Nucleus accumbens (tissue), 56 donors: ENCODE measurements around the gene ATP2B3.
"Not testable (repeated sequence)": the region's sequence is repeated elsewhere in the genome, so short reads cannot be mapped to it uniquely, and the experiment has no call there.

Experiments
- DNase-seq, 56 donors: peaks; one replicate each; lab custom pipeline; 2025; lab: John Stamatoyannopoulos, UW

Gene ATP2B3

DNA sequence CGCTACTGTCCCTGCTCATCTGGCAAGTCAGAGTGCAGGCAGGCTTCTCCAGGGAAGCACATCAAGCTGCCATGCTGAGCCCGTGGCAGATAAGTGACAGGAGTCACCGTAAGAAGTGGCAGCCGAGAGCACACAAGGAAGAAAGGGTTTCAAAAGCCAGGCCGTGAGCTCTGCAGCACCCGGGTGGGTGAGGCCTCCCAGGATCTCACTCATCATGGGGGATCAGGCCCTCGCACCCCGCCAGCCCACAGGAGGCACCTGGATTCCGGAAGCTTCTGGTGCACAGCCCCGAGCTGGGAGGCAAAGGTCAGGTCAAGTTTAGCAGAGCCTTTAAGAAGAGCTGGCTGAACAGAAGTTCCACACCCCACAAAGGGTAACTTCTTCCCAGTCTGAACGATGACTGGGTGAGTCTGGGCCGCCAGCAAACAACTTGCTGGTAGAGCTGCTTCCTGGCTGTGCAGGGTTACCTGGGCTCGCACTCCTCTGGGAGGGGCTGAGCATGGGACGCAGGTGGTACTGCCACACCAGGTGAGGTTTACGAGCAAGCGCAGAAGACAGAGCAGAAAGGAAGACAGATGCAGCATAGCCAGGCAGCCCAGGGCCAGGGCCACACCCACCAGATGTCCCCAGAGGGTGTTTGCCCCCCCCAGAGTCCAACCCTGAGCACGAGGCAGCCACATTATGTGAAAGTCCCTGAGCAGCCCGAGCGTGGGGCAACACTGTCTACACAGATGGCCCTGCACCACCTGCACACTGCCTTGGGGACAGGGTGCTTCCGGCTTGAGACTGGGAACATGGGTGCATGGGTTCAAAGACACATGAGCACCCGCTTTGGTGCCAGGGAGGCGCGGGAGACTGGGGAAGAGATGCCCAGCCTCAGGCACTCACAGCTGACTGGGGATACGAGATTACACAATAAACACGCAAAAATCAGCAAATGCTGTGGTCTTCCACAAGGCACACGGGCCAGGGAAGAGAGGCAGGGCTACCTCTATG lies 73.8 kb downstream of the ATP2B3 start:
- DNase-seq: peak in 1 of 56 donors; percentile 1

DNA sequence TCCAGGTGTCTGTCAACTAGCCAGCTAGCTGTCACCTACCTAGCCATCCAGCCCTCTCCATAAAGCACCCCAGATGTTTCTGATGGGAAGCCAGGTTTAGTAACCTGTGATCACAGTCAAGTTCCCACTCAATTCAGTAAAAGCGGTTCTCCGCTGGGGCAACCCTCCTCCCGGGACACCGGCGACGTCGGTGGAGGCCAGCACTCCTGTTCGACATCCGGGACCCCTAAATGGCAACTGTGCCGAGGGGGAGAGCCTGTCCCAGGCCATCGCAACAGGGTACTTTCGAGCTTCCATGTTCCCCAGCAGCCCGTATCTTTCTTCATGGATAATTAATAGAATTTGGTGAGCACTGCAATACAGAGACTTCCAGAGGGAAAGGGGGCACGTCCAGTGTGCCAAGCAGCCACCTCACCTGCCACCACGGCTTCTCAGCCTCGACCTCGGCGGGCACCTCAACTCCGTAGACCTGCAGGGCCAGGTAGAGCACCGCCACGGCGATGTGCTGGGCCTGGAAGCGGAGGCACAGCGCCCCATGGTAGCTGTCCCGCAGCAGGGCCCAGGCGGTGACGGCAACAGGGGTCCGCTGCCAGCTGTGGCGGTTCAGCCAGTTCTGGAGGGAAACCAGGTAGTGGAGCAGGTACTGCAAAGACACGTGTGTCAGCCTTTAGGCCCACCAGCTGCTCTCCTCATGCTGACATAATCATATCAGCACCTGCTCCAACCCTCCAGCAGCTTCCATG lies 74.8 kb downstream of the ATP2B3 start:
- no peak for DNase-seq

DNA sequence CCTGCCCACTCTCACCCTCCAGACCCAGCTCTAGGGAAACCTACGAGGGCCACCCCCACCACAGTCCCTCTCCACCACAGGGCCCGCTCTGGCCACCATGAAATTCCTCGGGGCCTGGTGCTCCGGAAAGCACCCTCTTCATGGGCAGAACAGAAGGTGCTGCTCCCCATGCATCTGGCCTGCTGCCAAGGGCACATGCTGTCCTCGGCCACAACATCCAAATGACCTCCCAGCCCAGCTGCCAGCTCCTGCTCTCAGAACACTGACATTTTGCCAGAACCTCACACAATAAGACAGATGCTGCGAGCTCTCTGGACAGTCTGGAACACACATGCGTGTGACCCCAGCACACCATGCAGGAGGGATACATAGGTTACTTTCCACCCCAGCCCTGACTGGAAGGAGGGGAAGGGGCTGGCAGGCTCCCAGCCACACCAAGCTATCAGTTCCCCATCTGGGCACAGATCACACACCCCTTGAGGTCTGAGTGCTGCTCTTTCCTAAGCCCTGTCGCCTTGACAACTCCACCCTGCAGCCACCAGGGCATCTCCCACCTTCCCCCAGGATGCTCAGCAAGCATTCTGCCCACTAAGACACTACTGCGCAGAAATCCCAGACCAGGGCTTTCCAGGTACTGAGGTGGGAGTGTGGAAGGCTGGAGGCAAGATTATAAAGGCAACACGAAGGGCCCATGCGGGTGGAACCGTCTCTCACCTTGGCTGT lies 75.7 kb downstream of the ATP2B3 start:
- peak in 41 of 56 donors; percentile 3 to 70 (median 34) for DNase-seq

- no peak for DNase-seq
Measured at GRCh38 chrX:153593811-153594500, 76.5 kb downstream of the ATP2B3 start.

DNA sequence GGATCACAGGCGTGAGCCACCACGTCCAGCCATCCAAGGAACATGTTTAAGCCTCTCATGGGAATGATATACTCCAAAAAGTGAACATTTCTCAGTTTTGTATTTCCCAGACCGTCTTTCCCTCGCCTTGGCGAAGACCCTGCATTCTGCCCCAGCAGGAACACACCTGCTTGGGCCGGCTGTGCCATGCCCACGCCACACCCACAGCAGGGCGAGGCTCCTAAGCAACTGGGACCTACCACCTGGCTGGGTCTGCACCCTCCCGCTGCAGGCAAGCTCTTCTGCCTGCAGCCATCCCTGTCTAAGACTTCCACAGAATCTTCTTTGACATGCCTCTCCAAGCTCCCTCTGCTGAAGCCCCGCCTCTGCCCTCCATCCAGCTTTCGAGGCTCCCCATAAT lies 77.9 kb downstream of the ATP2B3 start:
- no peak for DNase-seq

DNA sequence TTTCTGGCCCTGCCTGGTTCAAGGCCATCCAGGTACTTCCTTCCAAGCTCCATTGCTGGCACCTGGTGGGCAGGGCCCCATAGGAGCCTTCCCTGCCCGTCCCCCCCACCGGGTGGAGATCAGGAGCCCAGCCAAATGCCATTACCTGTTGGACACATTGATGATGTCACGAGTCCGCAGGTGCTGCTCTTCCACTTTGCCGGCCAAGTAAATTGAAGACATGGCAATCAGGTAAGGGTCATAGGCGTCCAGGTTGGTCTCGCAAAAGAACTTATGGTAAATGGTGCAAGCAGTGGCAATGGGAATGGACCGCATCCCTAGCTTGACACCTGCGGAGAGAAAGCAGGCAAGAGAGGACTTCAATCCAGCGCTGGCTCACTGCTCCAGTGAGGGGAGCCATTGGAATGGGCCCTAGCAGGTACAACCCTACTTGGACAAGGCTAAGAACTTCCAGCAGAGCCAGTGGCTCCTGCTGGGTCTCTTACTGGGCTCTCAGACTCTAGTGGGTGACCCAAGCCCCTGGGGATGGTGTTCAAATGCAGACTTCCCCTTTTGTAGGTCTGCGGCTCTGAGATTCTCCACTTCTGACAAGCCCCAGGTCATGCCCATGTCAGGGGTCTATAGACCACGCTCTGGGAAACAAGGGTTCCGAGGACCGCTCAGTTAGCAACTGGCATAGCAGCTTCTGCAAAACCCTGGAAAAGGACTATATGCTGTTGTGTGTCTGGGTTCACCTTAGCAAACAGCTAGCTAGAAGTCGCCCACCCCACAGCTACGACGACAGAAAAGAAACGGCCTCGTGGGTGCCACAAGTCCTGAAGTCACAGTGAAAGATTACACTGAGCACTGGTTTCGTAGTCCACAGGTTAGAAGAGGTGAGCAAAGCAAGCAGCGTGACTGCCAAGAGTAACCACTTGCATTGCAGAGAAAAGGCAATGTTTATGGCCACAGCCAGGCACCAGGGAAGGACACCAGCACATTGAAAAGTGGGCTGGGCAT lies 78.7 kb downstream of the ATP2B3 start:
- DNase-seq: no peak

DNA sequence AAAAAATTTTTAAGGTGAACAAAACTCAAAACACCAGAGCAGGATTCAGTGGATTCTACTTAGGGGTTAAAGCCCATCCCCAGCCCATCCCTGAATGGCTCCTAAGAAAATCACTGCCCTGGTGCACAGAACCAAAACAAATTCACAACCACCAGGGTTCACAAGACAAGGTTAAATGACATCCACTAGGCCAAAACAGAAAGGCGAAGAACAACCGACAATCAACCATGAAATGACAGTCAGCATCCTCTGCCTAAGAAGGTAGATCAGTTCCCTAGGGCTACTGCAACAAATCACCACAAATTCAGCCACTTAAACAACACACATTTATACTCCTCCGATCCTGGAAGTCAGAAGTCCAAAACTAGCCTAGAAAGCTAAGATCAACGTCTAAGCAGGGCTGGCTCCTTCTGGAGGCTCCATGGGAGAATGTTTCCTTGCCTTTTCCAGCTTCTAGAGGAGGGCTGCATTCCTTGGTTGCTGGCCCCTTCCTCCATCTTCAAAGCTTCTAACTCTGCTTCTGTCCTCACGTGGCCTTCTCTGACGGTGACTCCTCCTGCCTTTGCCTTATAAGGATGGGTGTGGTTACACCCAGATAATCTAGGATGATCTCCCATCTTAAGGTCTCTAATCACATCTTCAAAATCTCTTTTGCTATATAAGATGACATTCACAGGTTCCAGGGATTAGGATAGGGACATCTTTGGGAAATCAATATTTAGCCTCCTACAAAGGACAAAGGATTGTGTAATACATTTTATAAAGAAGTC lies 79.7 kb downstream of the ATP2B3 start:
- DNase-seq: no peak

GRCh38 chrX:153598541-153599191 lies 81.2 kb downstream of the ATP2B3 start, which contains the start of gene CCNQ:
TSS of gene CCNQ (minus strand) at chrX:153599139. CDS start at chrX:153599073, 66 bp downstream.
- peak in 4 of 56 donors; percentile 4 to 19 (median 15) for DNase-seq

GRCh38 chrX:153599192-153600031 lies 82.0 kb downstream of the ATP2B3 start:
- peak in 54 of 56 donors; percentile 33 to 87 (median 73) for DNase-seq

DNA sequence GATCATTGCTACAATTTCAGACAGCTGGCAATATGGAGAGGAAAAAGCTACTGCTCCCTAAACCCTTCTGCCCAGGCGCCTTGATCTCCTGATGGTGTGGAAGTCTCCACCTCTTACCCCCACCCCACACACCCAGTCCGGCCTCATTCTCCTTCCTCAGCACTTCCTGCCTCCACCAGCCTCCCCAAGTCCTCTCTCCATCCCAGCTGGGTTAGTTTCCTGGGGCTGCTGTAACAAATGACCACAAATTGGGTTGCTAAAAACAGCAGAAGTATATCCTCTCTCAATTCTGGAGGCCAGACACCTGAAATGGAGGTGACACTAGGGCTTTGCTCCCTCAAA lies 82.6 kb downstream of the ATP2B3 start:
- DNase-seq: no peak

DNA sequence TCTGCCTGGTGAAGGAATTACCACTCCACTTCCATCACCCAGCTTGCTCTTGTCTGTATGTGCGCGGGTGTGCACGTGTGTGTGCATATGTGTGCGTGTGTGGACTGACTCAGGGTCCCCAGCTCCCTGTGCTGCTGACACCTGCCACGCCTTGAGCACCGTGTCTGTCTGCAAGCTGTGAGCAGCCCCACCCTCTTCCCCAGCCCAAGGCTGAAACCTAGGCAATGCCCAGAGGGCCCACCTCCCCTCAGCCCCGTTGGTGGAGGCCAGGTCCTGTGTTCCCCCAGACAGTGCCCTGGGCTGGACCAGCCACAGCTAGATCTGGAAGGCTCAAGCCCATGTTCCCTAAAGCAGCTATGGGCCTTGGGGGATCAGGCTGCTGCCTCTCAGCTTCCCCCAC lies 83.5 kb downstream of the ATP2B3 start:
- no peak for DNase-seq

- DNase-seq: no peak
Measured at GRCh38 chrX:153601511-153602110, 84.2 kb downstream of the ATP2B3 start.

DNA sequence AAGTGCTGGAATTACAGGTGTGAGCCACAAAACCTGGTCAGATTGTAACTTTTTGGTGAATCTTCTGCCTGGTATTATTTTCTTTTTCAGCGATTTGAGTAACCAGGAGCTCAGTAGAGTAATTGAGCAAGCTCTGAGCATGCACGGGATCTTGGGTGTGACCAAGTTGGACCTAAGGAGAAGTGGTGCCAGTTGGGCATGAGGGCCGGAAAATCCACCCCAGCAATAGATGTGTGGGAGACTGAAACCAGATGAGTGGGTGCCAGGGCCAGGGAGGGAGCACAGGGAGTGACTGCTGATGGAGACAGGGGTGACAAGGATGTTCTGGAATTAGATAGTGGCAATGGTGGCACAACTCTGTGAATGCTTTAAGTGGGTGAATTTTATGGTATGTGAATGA lies 85.2 kb downstream of the ATP2B3 start:
- DNase-seq: no peak

DNA sequence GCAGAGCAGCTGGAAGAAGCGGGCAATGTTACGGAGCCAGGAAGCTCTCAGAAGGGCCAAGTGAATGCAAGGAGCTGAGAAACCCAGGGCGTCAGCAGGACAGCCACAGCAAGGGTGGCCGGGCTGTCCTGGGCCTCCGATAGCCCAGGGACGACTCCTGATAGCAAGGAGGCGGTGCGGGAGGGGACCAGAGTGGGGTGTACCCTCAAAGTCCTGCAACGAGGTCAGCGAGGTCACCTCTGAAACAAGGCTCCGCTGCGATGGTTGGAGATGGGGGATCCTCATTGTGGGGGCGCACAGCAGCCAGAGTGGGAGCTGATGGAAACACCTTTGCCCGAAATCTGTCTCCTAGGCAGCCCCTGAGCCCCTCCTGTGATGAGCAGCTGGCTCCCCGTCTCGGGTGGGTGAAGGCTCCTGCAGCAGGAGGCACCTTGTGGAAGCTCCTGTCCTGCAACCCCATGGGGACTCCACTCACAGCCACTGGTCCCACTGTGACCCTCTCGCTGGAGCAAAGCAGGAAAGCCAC lies 85.8 kb downstream of the ATP2B3 start:
- no peak for DNase-seq

DNA sequence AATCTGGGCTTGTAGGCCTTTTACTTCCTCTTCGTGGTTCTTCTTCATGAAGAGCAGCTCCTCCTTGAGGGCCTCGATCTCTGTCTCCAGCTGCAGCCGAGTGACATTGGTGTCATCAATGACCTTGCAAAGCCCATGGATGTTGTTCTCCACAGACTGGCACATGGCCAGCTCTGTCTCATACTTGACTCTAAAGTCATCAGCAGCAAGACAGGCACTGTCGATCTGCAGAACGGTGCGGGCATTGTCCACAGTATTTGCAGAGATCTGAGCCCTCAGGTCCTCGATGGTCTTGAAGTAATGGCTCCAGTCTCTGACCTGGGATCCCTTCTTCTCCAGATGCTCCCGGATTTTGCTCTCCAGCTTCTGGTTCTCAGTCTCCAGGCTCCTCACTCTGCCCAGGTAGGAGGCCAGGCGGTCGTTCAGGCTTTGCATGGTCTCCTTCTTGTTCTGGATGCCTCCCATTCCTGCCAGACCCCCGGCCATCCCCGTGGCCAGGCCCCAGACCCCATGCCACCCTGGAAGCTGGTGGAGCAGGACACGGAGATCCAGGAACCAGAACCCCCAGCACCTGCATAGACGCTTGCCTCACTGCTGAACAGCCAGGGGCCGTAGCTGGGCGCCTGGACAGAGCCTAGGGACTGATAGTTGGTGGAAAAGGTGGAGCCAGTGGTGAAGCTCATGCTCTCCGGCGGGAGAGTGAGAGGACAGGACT lies 87.4 kb downstream of the ATP2B3 start:
- not testable (repeated sequence) for DNase-seq
